H9 (cell line): Measurements from ENCODE around the gene NKX3-2. TPM values are rescaled to one million over a fixed set of nuclear protein-coding genes. Genes with fewer than 3 reads are reported as not detected.

Experiments used
- DNase-seq: peaks from one replicate; pipeline ENCODE4 v3.0.0-alpha.2; 2017
- H2AFZ ChIP-seq: one replicate; pipeline ENCODE4 v1.6.1; 2013; ENCODE audit warnings: mild to moderate bottlenecking, low read length, control low read depth, moderate library complexity
- H2AK5ac ChIP-seq: 2 replicates; pipeline ENCODE4 v1.6.1; 2013; ENCODE audit warnings: low read length, control low read depth, mixed read lengths; ENCODE audit not compliant: insufficient read length
- H2BK120ac ChIP-seq: one replicate; pipeline ENCODE4 v1.6.1; 2013; ENCODE audit warnings: low read depth, mild to moderate bottlenecking, low read length, control low read depth, inconsistent platforms; ENCODE audit not compliant: poor library complexity, severe bottlenecking
- H2BK12ac ChIP-seq: 2 replicates; pipeline ENCODE4 v1.6.1; 2013; ENCODE audit warnings: low read length, control low read depth, mixed read lengths, low read depth; ENCODE audit not compliant: insufficient read length
- H2BK15ac ChIP-seq: 2 replicates; pipeline ENCODE4 v1.6.1; 2013; ENCODE audit warnings: low read depth, low read length, control low read depth
- H2BK20ac ChIP-seq: one replicate; pipeline ENCODE4 v1.6.1; 2013; ENCODE audit warnings: low read depth, mild to moderate bottlenecking, low read length, control low read depth, inconsistent platforms; ENCODE audit not compliant: poor library complexity, severe bottlenecking
- H2BK5ac ChIP-seq: 2 replicates; pipeline ENCODE4 v1.6.1; 2013; ENCODE audit warnings: low read length, control low read depth, mixed read lengths; ENCODE audit not compliant: insufficient read length
- H3K14ac ChIP-seq: 2 replicates; pipeline ENCODE4 v1.6.1; 2013; ENCODE audit warnings: low read length, control low read depth; ENCODE audit not compliant: insufficient read depth
- H3K18ac ChIP-seq: 2 replicates; pipeline ENCODE4 v1.6.1; 2013; ENCODE audit warnings: low read depth, mild to moderate bottlenecking, mixed read lengths, low read length, control low read depth; ENCODE audit not compliant: insufficient read length
- H3K23ac ChIP-seq: 2 replicates; pipeline ENCODE4 v1.6.1; 2013; ENCODE audit warnings: low read length, control low read depth, mixed read lengths, low read depth; ENCODE audit not compliant: insufficient read length
- H3K23me2 ChIP-seq: 2 replicates; pipeline ENCODE4 v1.6.1; 2013; ENCODE audit warnings: low read depth, mild to moderate bottlenecking, mixed read lengths, low read length, control low read depth; ENCODE audit not compliant: insufficient read length, poor library complexity, severe bottlenecking
- H3K27ac ChIP-seq: 2 replicates; pipeline ENCODE4 v1.5.1; 2013; ENCODE audit warnings: low read length, control low read depth, mixed read lengths, low read depth; ENCODE audit not compliant: insufficient read length
- H3K27me3 ChIP-seq: 2 replicates; pipeline ENCODE4 v1.6.1; 2013; ENCODE audit warnings: low read length, control low read depth, inconsistent platforms; ENCODE audit not compliant: insufficient read depth
- H3K4ac ChIP-seq: 2 replicates; pipeline ENCODE4 v1.6.1; 2013; ENCODE audit warnings: low read depth, mild to moderate bottlenecking, control low read depth, inconsistent platforms, low read length, moderate library complexity
- H3K4me1 ChIP-seq: 2 replicates; pipeline ENCODE4 v1.6.1; 2013; ENCODE audit warnings: low read length, control low read depth, inconsistent platforms; ENCODE audit not compliant: insufficient read depth
- H3K4me2 ChIP-seq: 2 replicates; pipeline ENCODE4 v1.6.1; 2013; ENCODE audit warnings: low read length, control low read depth, mixed read lengths; ENCODE audit not compliant: insufficient read length, insufficient read depth
- H3K56ac ChIP-seq: 2 replicates; pipeline ENCODE4 v1.6.1; 2013; ENCODE audit warnings: low read depth, mild to moderate bottlenecking, mixed read lengths, low read length, control low read depth; ENCODE audit not compliant: insufficient read length
- H3K79me1 ChIP-seq: 2 replicates; pipeline ENCODE4 v1.6.1; 2013; ENCODE audit warnings: low read depth, mild to moderate bottlenecking, moderate library complexity, low read length, control low read depth, inconsistent platforms; ENCODE audit not compliant: insufficient read depth, poor library complexity, severe bottlenecking
- H3K79me2 ChIP-seq: 2 replicates; pipeline ENCODE4 v1.6.1; 2013; ENCODE audit warnings: low read length, control low read depth, inconsistent platforms; ENCODE audit not compliant: insufficient read depth
- H3K9ac ChIP-seq: 2 replicates; pipeline ENCODE4 v1.6.1; 2013; ENCODE audit warnings: low read length, control low read depth, mixed read lengths; ENCODE audit not compliant: insufficient read length; ENCODE audit errors: extremely low read depth
- H3K9me3 ChIP-seq: one replicate; pipeline ENCODE4 v1.6.1; 2013; ENCODE audit warnings: low read depth, low read length, inconsistent platforms; ENCODE audit not compliant: control insufficient read depth
- H3T11ph ChIP-seq: one replicate; pipeline ENCODE4 v1.6.1; 2013; ENCODE audit warnings: mild to moderate bottlenecking, low read length, control low read depth, inconsistent platforms
- H4K20me1 ChIP-seq: one replicate; pipeline ENCODE4 v1.6.1; 2013; ENCODE audit not compliant: control insufficient read depth, insufficient read length, insufficient read depth
- H4K5ac ChIP-seq: 2 replicates; pipeline ENCODE4 v1.6.1; 2013; ENCODE audit warnings: low read depth, mild to moderate bottlenecking, mixed read lengths, low read length, control low read depth; ENCODE audit not compliant: insufficient read length
- H4K8ac ChIP-seq: replicated peaks from 2 replicates; pipeline ENCODE4 v1.6.1; 2013; ENCODE audit warnings: low read length, control low read depth, mixed read lengths, low read depth; ENCODE audit not compliant: insufficient read length
- H4K91ac ChIP-seq: 2 replicates; pipeline ENCODE4 v1.6.1; 2013; ENCODE audit warnings: low read depth, mild to moderate bottlenecking, moderate library complexity, mixed read lengths, low read length, control low read depth; ENCODE audit not compliant: insufficient read length
- H3K27ac Mint-ChIP-seq, 3 experiments: 2 replicates in 2 of 3; 3 replicates in 1 of 3; pipeline ENCODE4 v1.8.0; 2020 to 2021; ENCODE audit warnings: mixed read lengths in 3 of 3, mild to moderate bottlenecking in 1 of 3, moderate library complexity in 1 of 3
- H3K27me3 Mint-ChIP-seq: 2 replicates; pipeline ENCODE4 v1.8.0; 2021; ENCODE audit warnings: low read depth, mild to moderate bottlenecking, moderate library complexity, mixed read lengths
- H3K36me3 Mint-ChIP-seq, 3 experiments: 2 replicates in 2 of 3; 3 replicates in 1 of 3; pipeline ENCODE4 v1.8.0; 2020 to 2021; ENCODE audit warnings: low read depth in 3 of 3, mixed read lengths in 3 of 3; ENCODE audit not compliant: insufficient read depth in 1 of 3
- H3K4me1 Mint-ChIP-seq, 2 experiments: 2 replicates each; pipeline ENCODE4 v1.8.0; 2020; ENCODE audit warnings: mixed read lengths in 2 of 2
- H3K4me3 Mint-ChIP-seq, 2 experiments: 2 replicates in 1 of 2; 3 replicates in 1 of 2; pipeline ENCODE4 v1.8.0; 2020 to 2021; ENCODE audit warnings: mild to moderate bottlenecking in 2 of 2, mixed read lengths in 2 of 2, moderate library complexity in 1 of 2
- H3K9me3 Mint-ChIP-seq, 2 experiments: 2 replicates in 1 of 2; 3 replicates in 1 of 2; pipeline ENCODE4 v1.8.0; 2020; ENCODE audit warnings: mild to moderate bottlenecking in 2 of 2, mixed read lengths in 2 of 2, moderate library complexity in 1 of 2
- WGBS: extraction: QIAGEN DNeasy Blood & Tissue Kit; methylation state at CpG from one replicate; pipeline ENCODE4 v1.1.7; 2013; ENCODE audit warnings: missing lambda C conversion rate, low lambda C conversion rate, mixed read lengths; ENCODE audit not compliant: insufficient read length; ENCODE audit errors: extremely low coverage; 5-methylcytosine and 5-hydroxymethylcytosine counted together
- total RNA-seq: library from RNA; stranded (reverse); gene quantifications from 2 replicates; pipeline ENCODE4 v1.2.1, GENCODE V29; 2021
- TF ChIP-seq, protein P1 (sequence below): fragments of 200-600 bp; sonication (generic); conservative IDR thresholded peaks from 3 replicates; pipeline ENCODE4 v1.8.0; 2021; ENCODE audit warnings: antibody characterized with exemption, mild to moderate bottlenecking

Gene NKX3-2
- total RNA-seq, 1 experiment from 2014 or later: 1.9 TPM

DNA sequence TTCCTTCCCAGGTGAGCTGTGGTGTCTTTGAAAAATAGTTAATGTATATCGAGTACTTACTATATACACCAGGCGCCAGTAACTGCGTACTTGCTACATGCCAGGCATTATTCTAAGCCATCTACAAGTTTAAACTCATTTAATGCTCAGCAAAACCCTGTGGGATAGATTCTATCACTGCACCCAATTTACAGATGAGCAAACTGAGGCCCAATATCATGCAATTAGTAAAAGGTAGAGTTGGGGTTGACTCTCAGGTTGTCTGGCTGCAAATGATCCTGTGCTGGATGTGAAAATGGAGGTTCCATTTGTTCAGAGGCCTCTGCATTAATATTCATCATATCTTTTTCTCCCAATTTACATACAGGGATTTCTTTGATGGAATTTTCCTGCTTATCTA lies 17.6 kb downstream of the NKX3-2 start:
- no CpG with 5 or more reads among the region's 3 CpGs for WGBS
- H3T11ph ChIP-seq: no peak overlapping the region
- no peak overlapping the region for H3K9ac ChIP-seq
- H4K8ac ChIP-seq: no peak overlapping the region
- Mint-ChIP-seq H3K27me3 (peaks cover 100% of the 10 kb centered on the region), H3K4me1 (peaks cover 33 to 46% of the 10 kb centered on the region in 2 experiments), H3K4me3 (no peak overlapping the region), H3K9me3 (peaks cover 10 to 15% of the 10 kb centered on the region in 2 experiments), H3K27ac (no peak overlapping the region), H3K36me3 (peaks cover 11 to 13% (median 12%) of the 10 kb centered on the region in 3 experiments)
- H3K79me2 ChIP-seq: no peaks in the 10 kb centered on the region
- no peak for DNase-seq
- H3K56ac ChIP-seq: no peak overlapping the region
- peaks cover 14% of the 10 kb centered on the region for H3K23me2 ChIP-seq
- no peak overlapping the region for H3K14ac ChIP-seq
- no peak overlapping the region for H3K27ac ChIP-seq
- no peak overlapping the region for H2BK12ac ChIP-seq
- no peak overlapping the region for H3K4me2 ChIP-seq
- no peak overlapping the region for H2AK5ac ChIP-seq
- H2AFZ ChIP-seq: no peak overlapping the region
- no peaks in the 10 kb centered on the region for H3K79me1 ChIP-seq
- H2BK15ac ChIP-seq: no peak overlapping the region
- H3K23ac ChIP-seq: no peak overlapping the region
- H4K20me1 ChIP-seq: no peaks in the 10 kb centered on the region
- H4K91ac ChIP-seq: no peak overlapping the region
- H3K4ac ChIP-seq: no peak overlapping the region
- no peak overlapping the region for H2BK5ac ChIP-seq
- no peak overlapping the region for H3K18ac ChIP-seq
- no peaks in the 10 kb centered on the region; the same call in 1 of the 2 replicates for H3K4me1 ChIP-seq
- peaks cover 94% of the 10 kb centered on the region for H3K27me3 ChIP-seq
- H2BK120ac ChIP-seq: no peak overlapping the region
- H3K9me3 ChIP-seq: peaks cover 8% of the 10 kb centered on the region
- no peak overlapping the region for H2BK20ac ChIP-seq
- H4K5ac ChIP-seq: no peak overlapping the region
- TF ChIP-seq, protein P1, sequence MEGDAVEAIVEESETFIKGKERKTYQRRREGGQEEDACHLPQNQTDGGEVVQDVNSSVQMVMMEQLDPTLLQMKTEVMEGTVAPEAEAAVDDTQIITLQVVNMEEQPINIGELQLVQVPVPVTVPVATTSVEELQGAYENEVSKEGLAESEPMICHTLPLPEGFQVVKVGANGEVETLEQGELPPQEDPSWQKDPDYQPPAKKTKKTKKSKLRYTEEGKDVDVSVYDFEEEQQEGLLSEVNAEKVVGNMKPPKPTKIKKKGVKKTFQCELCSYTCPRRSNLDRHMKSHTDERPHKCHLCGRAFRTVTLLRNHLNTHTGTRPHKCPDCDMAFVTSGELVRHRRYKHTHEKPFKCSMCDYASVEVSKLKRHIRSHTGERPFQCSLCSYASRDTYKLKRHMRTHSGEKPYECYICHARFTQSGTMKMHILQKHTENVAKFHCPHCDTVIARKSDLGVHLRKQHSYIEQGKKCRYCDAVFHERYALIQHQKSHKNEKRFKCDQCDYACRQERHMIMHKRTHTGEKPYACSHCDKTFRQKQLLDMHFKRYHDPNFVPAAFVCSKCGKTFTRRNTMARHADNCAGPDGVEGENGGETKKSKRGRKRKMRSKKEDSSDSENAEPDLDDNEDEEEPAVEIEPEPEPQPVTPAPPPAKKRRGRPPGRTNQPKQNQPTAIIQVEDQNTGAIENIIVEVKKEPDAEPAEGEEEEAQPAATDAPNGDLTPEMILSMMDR: no peak
